ENCODE measurements around the gene ARHGAP10.

Gene ARHGAP10

GRCh38 chr4:147824884-147825283 is 93.0 kb downstream of the ARHGAP10 start:
- no peak overlapping the region for H3K4me3 ChIP-seq (ENCODE audit: low read depth, low read length)
- no peak overlapping the region for H3K9ac ChIP-seq (ENCODE audit: low read depth, low read length)
- H3K9me3 ChIP-seq (ENCODE audit: control insufficient read depth, insufficient read depth, low read length): no peaks in the 10 kb centered on the region
- H3K36me3 ChIP-seq (ENCODE audit: control insufficient read depth, insufficient read depth, low read length): no peaks in the 10 kb centered on the region
- H3K27me3 ChIP-seq (ENCODE audit: control insufficient read depth, insufficient read depth, low read length): no peaks in the 10 kb centered on the region
- H3K4me1 ChIP-seq (ENCODE audit: control insufficient read depth, insufficient read depth, low read length): peaks cover 2% of the 10 kb centered on the region

- Histone ChIP-seq H3K9ac (ENCODE audit: low read depth, low read length) (no peak overlapping the region), H3K36me3 (ENCODE audit: control insufficient read depth, insufficient read depth, low read length) (no peaks in the 10 kb centered on the region), H3K4me3 (ENCODE audit: low read depth, low read length) (no peak overlapping the region), H3K27me3 (ENCODE audit: control insufficient read depth, insufficient read depth, low read length) (no peaks in the 10 kb centered on the region), H3K9me3 (ENCODE audit: control insufficient read depth, insufficient read depth, low read length) (no peaks in the 10 kb centered on the region), H3K4me1 (ENCODE audit: control insufficient read depth, insufficient read depth, low read length) (peaks cover 2% of the 10 kb centered on the region)
Measured at GRCh38 chr4:147825451-147826287, 93.8 kb downstream of the ARHGAP10 start.

GRCh38 chr4:147826288-147826646 is 94.4 kb downstream of the ARHGAP10 start:
- Histone ChIP-seq H3K9ac (ENCODE audit: low read depth, low read length) (no peak overlapping the region), H3K9me3 (ENCODE audit: control insufficient read depth, insufficient read depth, low read length) (no peaks in the 10 kb centered on the region), H3K4me1 (ENCODE audit: control insufficient read depth, insufficient read depth, low read length) (peaks cover 2% of the 10 kb centered on the region), H3K27me3 (ENCODE audit: control insufficient read depth, insufficient read depth, low read length) (no peaks in the 10 kb centered on the region), H3K36me3 (ENCODE audit: control insufficient read depth, insufficient read depth, low read length) (no peaks in the 10 kb centered on the region), H3K4me3 (ENCODE audit: low read depth, low read length) (no peak overlapping the region)

- no peaks in the 10 kb centered on the region for H3K27me3 ChIP-seq (ENCODE audit: control insufficient read depth, insufficient read depth, low read length)
- H3K4me1 ChIP-seq (ENCODE audit: control insufficient read depth, insufficient read depth, low read length): peaks cover 2% of the 10 kb centered on the region
- no peaks in the 10 kb centered on the region for H3K9me3 ChIP-seq (ENCODE audit: control insufficient read depth, insufficient read depth, low read length)
- no peak overlapping the region for H3K9ac ChIP-seq (ENCODE audit: low read depth, low read length)
- no peak overlapping the region for H3K4me3 ChIP-seq (ENCODE audit: low read depth, low read length)
- H3K36me3 ChIP-seq (ENCODE audit: control insufficient read depth, insufficient read depth, low read length): no peaks in the 10 kb centered on the region
Measured at GRCh38 chr4:147828331-147828905, 96.5 kb downstream of the ARHGAP10 start.

- Histone ChIP-seq H3K9ac (ENCODE audit: low read depth, low read length) (no peak overlapping the region), H3K4me3 (ENCODE audit: low read depth, low read length) (no peak overlapping the region), H3K27me3 (ENCODE audit: control insufficient read depth, insufficient read depth, low read length) (no peaks in the 10 kb centered on the region), H3K4me1 (ENCODE audit: control insufficient read depth, insufficient read depth, low read length) (peaks cover 2% of the 10 kb centered on the region), H3K36me3 (ENCODE audit: control insufficient read depth, insufficient read depth, low read length) (no peaks in the 10 kb centered on the region), H3K9me3 (ENCODE audit: control insufficient read depth, insufficient read depth, low read length) (no peaks in the 10 kb centered on the region)
Measured at GRCh38 chr4:147829401-147830101, 97.7 kb downstream of the ARHGAP10 start.

- H3K4me3 ChIP-seq (ENCODE audit: low read depth, low read length): no peak overlapping the region
- no peaks in the 10 kb centered on the region for H3K27me3 ChIP-seq (ENCODE audit: control insufficient read depth, insufficient read depth, low read length)
- no peaks in the 10 kb centered on the region for H3K9me3 ChIP-seq (ENCODE audit: control insufficient read depth, insufficient read depth, low read length)
- no peaks in the 10 kb centered on the region for H3K36me3 ChIP-seq (ENCODE audit: control insufficient read depth, insufficient read depth, low read length)
- peaks cover 2% of the 10 kb centered on the region for H3K4me1 ChIP-seq (ENCODE audit: control insufficient read depth, insufficient read depth, low read length)
- H3K9ac ChIP-seq (ENCODE audit: low read depth, low read length): no peak overlapping the region
Measured at GRCh38 chr4:147830102-147830463, 98.2 kb downstream of the ARHGAP10 start.

GRCh38 chr4:147830987-147831386 is 99.1 kb downstream of the ARHGAP10 start:
- Histone ChIP-seq H3K27me3 (ENCODE audit: control insufficient read depth, insufficient read depth, low read length) (no peaks in the 10 kb centered on the region), H3K9ac (ENCODE audit: low read depth, low read length) (no peak overlapping the region), H3K9me3 (ENCODE audit: control insufficient read depth, insufficient read depth, low read length) (no peaks in the 10 kb centered on the region), H3K4me1 (ENCODE audit: control insufficient read depth, insufficient read depth, low read length) (peaks cover 5% of the 10 kb centered on the region), H3K4me3 (ENCODE audit: low read depth, low read length) (no peak overlapping the region), H3K36me3 (ENCODE audit: control insufficient read depth, insufficient read depth, low read length) (no peaks in the 10 kb centered on the region)

- no peaks in the 10 kb centered on the region for H3K27me3 ChIP-seq (ENCODE audit: control insufficient read depth, insufficient read depth, low read length)
- peaks cover 9% of the 10 kb centered on the region for H3K4me1 ChIP-seq (ENCODE audit: control insufficient read depth, insufficient read depth, low read length)
- H3K9me3 ChIP-seq (ENCODE audit: control insufficient read depth, insufficient read depth, low read length): no peaks in the 10 kb centered on the region
- H3K4me3 ChIP-seq (ENCODE audit: low read depth, low read length): no peak overlapping the region
- no peaks in the 10 kb centered on the region for H3K36me3 ChIP-seq (ENCODE audit: control insufficient read depth, insufficient read depth, low read length)
- H3K9ac ChIP-seq (ENCODE audit: low read depth, low read length): no peak overlapping the region
Measured at GRCh38 chr4:147831551-147832171, 99.8 kb downstream of the ARHGAP10 start.

GRCh38 chr4:147833254-147833653 is 101.4 kb downstream of the ARHGAP10 start:
- Histone ChIP-seq H3K36me3 (ENCODE audit: control insufficient read depth, insufficient read depth, low read length) (no peaks in the 10 kb centered on the region), H3K27me3 (ENCODE audit: control insufficient read depth, insufficient read depth, low read length) (no peaks in the 10 kb centered on the region), H3K9me3 (ENCODE audit: control insufficient read depth, insufficient read depth, low read length) (no peaks in the 10 kb centered on the region), H3K9ac (ENCODE audit: low read depth, low read length) (no peak overlapping the region), H3K4me3 (ENCODE audit: low read depth, low read length) (no peak overlapping the region), H3K4me1 (ENCODE audit: control insufficient read depth, insufficient read depth, low read length) (peaks cover 9% of the 10 kb centered on the region)

- H3K9ac ChIP-seq (ENCODE audit: low read depth, low read length): no peak overlapping the region
- H3K4me1 ChIP-seq (ENCODE audit: control insufficient read depth, insufficient read depth, low read length): peaks cover 9% of the 10 kb centered on the region
- no peaks in the 10 kb centered on the region for H3K36me3 ChIP-seq (ENCODE audit: control insufficient read depth, insufficient read depth, low read length)
- H3K27me3 ChIP-seq (ENCODE audit: control insufficient read depth, insufficient read depth, low read length): no peaks in the 10 kb centered on the region
- H3K9me3 ChIP-seq (ENCODE audit: control insufficient read depth, insufficient read depth, low read length): no peaks in the 10 kb centered on the region
- no peak overlapping the region for H3K4me3 ChIP-seq (ENCODE audit: low read depth, low read length)
Measured at GRCh38 chr4:147833741-147834140, 101.9 kb downstream of the ARHGAP10 start.

GRCh38 chr4:147834480-147834879 is 102.6 kb downstream of the ARHGAP10 start:
- Histone ChIP-seq H3K36me3 (ENCODE audit: control insufficient read depth, insufficient read depth, low read length) (no peaks in the 10 kb centered on the region), H3K9ac (ENCODE audit: low read depth, low read length) (no peak overlapping the region), H3K27me3 (ENCODE audit: control insufficient read depth, insufficient read depth, low read length) (no peaks in the 10 kb centered on the region), H3K4me1 (ENCODE audit: control insufficient read depth, insufficient read depth, low read length) (peaks cover 9% of the 10 kb centered on the region), H3K9me3 (ENCODE audit: control insufficient read depth, insufficient read depth, low read length) (no peaks in the 10 kb centered on the region), H3K4me3 (ENCODE audit: low read depth, low read length) (no peak overlapping the region)
